Activated CD8-positive, alpha-beta memory T cell treated with anti-CD3 and anti-CD28 coated beads for 48 hours (primary cell): ENCODE data around the gene DHRS13.
A peak's percentile ranks its signal among the peaks of the same experiment; 100 is the strongest.

Source experiments
- DNase-seq, 3 experiments: peaks; one replicate each; pipeline ENCODE4 v3.0.0-alpha.2; 2020; ENCODE audit warnings: low read depth in 2 of 3, low spot score in 2 of 3

Gene DHRS13, protein sequence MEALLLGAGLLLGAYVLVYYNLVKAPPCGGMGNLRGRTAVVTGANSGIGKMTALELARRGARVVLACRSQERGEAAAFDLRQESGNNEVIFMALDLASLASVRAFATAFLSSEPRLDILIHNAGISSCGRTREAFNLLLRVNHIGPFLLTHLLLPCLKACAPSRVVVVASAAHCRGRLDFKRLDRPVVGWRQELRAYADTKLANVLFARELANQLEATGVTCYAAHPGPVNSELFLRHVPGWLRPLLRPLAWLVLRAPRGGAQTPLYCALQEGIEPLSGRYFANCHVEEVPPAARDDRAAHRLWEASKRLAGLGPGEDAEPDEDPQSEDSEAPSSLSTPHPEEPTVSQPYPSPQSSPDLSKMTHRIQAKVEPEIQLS

DNA sequence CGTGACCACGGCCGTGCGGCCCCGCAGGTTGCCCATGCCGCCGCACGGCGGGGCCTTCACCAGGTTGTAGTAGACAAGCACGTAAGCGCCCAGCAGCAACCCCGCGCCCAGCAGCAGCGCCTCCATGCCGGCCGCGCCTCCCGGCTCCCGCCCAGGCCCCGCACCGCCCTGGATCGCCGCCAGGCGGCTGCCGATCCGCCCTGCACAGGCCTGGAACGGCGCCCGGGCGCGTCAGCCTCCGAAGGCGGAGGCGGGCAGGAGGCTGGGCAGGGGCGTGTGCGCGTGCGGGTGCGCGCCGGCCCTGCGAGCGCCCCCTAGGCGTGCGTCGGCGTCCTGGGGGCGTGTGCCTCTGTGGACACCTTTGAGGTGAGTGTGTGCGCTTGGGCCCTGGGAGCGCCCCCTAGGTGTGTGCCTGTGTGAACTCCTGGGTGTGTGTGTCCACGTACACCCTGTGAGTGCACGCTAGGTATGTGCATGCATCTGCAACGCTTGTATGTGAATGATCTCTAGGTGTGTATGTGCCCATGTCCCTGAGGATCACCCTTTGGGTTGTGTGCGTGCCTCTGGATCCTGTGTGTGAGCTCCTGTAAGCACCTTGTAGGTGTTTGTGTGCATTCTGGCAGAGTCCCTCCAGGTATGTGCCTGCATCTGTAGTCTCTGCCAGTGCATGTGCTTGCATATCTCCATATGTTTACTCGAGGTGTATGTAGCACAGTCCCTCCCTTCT lies at the start of gene DHRS13:
Gene DHRS13 (minus strand): TSS at position 261 of the 727 bp plus-strand sequence. CDS start 135 bp downstream, at position 126.
- DNase-seq = peak; percentile 81 to 94 (median 82)

DNA sequence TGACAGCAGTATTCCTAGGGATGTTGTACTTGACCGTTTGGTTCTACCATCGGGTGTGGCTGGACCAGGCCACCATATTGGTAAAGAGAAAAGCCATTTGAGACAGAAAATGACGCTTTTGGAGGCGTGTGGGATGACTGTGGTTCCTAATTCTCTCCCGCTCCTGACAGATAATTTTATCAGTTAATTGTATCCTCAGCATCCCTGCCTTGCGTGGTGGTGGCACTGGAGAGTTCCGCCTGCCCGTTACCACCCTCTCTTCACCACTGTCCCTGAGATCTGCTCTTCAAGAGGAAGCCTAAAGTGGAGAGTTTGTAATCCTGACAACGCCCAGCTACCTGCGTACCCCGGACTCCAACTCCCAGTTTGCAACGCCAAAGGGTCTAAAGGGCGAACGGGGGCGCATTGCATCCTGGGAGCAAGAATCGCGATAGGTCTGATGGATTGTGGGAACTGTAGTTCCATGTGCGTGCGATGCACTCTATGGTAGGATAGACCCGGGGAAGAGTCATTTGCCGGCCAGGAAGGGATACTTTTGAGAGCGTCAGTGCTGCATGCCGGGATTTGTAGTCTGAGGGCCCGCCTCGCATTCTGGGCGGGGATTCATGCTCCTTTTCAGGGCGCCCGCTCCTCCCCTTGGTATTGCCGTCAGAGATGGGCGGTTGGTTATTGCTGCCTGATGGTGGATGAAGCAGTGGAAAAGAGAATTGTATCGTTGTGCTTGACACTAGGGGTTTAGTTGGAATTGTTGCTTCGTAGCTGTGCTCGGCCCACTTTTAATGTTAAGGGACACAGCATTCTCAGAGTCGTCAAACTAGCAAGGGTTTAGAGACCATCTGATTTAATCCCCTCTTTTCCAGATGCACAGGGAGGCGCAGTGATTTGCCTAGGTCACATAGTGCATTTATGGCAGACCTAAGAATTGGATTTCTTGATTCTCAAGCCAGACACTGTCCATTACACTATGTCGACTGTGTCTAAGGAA lies 49.4 kb upstream of the DHRS13 start:
- DNase-seq = peak; percentile 62 to 79 (median 75)

DNA sequence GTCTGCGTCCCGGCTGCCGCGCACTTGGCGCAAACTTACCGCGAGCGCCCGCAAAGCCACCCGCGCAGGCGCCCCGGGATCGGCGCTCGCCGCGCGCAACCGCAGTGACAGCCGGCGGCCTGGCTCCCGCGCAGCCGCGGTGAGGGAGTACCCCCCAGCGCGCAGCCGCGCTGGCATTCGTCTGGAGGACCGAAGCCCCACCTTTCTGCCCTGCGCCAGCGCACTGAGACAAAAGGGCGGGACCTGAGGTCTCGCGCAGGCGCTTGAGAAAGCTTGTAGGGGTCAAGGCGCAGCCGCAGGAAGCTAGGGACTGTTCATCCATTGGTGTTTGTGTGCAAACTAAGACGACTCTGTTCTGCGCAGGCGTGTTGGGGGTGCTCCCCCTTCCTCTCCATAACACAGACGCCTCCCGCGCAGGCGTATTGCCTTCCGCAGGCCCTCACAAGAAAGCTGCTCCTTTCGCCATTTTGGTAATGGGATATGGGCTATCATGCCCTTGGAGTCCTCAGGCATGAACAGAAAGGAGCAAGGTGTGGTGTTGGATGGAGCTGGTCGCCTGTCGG lies 48.6 kb upstream of the DHRS13 start, which contains the start of gene PHF12:
Gene PHF12 (minus strand): TSS at position 91 of the 563 bp plus-strand sequence. CDS start 558 bp downstream, outside the sequence.
- peak; percentile 79 to 100 (median 98) for DNase-seq

DNA sequence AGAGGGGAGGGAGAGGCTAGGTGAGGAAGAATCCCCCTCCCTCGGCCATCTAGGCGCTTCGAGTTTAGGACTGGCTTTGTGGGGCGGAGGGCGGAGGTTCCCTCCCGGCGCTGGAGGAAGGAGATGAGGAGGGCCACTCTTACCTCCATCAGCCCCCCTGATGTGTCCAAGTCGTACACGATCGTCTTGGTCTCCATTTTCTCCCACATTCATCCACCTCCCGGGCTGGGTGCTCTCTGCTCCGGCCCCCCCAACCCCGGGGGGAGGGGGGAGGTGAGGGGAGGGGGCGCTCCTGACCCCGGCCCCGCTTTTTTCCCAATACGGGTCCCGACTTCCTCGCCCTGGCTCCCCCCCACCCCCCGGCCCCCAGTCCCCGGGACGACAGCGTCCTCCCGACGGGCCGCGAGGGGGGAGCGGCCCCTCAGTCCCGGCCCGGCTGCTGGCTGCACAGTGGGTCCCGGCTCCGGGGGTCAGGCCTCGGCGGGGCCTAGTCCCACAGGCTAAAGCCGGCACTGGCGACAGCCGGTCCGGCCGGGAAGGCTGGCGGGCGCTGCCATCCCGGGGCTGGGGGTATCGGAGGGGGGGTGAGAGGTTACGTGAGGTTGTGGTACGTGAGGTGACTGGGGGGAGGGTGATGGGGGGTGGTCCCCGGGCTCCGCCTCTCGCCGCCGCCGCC lies 48.0 kb upstream of the DHRS13 start:
- no peak for DNase-seq

DNA sequence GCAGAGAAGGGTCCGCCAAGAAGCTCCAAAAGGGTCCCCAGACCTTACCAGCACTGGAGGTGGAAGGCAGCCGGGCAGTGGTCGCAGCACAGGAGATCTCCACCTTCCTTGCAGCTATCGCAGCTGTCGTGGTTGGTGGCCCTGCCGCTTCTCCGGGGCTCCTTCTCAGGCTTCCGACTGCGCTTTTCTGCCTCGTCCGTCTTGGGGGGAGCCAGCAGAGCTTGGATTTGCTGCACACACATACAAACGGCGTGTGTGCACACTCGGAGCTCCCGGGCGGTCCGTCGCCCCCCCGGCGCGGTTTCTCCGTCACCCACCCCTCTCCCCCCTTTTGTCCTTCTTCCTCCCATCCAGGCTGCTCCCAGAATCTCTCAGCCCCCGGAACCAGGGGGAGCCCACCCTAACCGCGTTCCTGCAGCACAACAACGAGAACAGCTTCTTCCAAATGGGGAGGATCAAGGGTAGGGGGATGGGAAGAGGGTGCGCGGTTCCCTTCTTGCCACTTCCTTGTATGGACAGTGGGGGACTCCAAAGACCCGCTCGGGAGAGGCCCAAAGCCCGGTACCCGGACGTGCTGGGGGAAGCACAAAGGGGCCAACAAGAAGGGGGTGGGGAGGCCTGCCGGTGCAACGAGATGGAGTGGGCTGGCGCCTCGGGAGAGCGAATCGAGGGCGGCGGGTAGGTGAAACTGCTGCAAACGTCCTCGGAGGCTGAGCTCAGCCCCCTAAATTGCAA lies 47.3 kb upstream of the DHRS13 start:
- peak; percentile 32 to 39 (median 33) for DNase-seq

DNA sequence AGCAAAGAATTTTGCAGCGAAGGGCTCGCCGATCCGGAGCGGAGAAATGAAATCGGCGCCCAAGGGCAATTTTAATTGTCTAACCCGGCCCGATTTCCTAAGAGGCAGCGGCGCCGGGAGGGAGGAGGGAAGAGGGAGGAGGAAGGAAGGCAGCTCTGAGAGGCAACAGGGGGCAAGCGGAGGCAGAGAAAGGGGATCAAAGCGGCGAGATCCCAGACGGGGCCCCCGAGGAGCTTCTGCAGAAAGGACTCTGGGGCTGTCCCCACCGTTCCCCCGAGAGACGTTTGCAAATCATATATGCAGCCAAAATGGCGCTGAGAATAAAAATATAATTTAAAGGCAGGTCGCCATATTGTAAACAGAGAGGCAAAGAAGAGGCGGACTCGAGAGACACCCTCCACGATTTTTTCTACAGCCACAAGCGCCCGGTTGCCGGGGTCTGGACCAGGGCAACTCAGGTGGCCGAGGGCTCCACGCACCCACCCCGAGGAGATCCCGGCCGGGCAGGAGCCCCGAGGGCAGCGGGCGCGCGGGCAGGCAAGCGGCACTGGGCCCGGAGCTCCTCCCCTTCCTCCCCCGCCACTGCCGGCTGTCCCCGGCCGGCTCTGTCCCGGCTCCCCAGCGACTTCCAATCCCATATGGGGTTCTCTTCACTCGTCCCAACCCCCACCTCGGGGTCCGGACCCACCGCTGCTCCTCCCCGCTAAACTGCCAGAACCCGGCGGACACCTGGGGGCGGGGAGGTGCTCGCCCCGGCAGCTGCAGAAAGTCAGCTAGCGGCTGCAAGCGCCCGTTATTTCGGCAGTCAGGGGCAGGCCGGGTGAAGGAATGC lies 46.5 kb upstream of the DHRS13 start:
- DNase-seq = peak; percentile 31 to 59 (median 37)

DNA sequence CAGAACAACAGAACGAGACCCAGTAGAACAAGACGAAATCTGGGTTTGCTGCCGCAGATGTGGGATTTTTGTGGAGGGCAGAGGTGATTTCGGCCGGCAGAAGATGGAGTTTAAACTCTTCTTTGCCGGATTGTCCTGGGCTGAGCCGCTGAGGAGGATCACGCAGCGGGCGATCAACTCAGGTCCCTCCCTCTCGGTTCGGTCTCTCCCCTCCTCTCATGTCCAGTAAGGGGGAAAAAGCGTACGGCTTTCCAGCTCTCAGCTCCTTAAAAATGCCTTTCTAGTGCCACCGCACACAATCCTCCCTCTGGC lies 46.0 kb upstream of the DHRS13 start:
- no peak for DNase-seq

DNA sequence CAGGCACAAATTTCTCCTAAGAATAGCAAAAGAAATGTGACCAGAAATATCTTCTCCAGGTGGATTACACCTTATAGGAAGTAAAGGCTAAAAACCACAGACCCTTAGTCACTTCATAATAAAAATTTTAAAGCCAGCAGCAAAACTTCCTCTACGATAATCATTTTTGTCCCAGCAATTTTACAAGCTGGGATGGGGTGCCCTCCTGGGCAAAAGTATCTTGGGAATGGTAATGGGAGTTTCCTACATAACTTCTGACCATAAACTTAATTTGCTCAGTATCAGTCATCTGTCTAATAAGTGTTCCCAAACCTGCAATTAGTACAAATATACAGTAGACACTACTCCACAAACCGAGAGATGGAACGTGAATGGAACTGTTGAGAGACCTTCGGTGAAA lies 45.5 kb upstream of the DHRS13 start:
- DNase-seq = no peak

DNA sequence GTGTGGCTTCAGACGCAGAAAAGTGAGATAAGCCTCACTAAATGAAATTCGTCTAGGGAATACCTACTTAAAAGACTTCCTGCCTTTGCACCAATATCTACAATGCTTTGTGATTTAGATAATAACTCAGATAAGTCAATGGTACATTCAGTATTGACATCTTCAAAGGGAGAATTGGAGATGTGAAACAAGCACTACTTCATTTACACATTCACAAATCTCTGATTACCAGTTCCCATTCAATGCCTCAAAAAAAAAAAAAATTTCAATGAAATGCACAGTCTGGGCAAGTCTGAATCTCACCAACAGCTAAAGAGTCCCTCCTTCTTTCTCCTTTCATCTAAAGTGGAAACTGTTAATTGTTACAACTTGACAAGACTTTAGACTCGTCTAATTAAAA lies 44.8 kb upstream of the DHRS13 start:
- no peak for DNase-seq

DNA sequence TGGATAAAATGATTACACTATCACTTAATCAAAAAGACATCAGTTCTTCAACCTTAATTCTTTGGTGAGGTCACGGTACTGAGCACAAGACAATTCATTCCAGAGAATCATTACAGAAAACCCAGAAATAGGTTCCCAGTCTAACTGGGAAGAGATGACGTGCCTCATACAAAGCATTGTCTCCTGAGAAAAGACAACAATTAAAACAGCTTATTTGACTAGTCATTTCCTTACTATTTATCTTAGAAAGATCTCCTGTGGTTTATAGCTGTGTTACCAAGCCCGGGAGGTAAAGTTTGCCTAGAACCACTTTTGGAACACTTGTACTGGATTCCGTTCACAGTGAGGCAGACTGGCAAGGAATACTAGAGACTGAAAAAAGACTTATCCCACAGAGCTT lies 43.4 kb upstream of the DHRS13 start:
- no peak for DNase-seq

DNA sequence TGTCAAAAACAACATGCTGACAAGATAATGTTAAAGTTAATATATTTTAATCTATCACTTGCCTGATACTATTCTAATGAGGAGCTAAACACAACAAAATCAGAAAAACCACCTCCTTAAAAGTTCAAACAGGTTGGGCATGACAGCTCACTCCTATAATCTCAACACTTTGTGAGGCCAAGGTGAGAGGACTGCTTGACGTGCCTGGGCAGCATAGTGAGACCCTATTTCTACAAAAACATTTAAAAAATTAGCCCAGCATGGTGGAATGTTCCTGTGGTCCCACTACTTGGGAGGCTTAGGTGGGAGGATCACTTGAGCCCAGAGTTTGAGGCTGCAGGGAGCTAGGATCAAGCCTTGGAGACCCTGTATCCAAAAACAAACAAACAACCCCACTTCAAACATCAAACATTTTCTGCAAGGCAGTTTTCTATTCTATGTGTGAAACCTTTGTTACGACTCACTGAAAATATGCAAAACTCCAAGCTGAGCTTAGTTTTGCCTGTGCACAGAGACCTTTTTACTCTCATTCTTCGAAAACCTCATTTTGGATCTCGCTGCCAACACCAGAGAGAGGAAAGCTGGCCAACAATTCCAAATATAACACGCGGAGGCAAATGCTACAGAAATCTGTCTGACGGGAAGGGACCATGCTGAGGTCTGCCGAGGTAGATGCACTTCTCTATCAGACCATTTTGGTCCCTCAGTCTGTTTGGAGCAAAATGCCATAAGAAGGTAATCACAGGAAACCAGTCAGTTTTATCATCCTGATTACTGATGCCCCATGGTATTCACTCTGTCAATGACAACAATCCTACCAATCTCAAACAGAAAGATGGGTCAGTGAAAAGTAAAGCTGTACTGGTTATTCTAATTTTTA lies 42.2 kb upstream of the DHRS13 start:
- no peak for DNase-seq

DNA sequence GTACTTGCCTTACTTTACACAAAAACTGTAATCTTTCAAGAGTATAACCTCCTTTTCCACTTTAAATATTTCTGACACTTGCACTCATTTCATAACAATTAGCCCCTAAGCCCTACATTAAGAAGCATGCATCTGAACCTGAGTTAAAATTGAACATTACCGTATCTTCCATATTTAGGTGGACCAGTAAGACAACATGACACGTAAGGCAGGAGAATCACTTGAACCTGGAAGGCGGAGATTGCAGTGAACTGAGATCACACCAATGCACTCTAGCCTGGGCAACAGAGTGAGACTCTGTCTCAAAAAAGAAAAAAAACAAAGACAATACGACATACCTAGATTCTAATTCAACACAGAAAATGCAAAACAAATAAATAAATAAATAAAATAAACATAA lies 41.5 kb upstream of the DHRS13 start:
- DNase-seq = no peak

DNA sequence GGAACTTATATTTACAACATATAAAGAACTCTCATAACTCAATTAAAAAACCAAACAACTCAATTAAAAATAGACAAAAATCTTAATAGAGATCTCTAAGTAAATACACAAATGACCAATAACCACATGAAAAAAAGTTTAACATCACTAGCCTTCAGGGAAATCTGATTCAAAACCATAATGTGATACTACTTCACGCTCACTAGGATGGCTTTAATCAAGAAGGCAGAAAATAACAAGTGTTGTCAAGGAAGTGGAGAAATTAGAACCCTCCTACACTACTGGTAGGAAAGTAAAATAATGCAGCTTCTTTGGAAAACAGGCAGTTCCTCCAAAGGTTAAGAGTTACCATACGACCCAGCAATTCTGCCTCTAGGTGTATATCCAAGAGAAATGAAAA lies 40.0 kb upstream of the DHRS13 start:
- DNase-seq = no peak

DNA sequence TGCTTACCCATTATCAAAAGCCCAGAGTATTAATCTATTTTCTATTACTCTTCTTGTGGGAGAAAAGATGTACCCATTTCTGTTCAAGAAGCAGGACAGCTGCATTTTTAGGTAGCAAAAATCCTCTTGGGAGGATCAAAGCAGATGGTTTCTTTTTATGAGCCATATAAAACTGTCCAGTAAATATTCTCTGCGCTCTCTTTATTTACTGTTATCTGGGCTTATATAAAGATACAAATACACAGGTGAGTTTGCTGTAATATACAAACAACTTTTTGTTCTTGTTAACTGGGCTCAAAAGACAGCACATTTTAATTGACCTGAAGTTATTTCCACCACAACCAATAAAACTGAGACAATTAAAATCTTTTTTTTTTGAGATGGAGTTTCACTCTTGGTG lies 38.4 kb upstream of the DHRS13 start:
- no peak for DNase-seq

DNA sequence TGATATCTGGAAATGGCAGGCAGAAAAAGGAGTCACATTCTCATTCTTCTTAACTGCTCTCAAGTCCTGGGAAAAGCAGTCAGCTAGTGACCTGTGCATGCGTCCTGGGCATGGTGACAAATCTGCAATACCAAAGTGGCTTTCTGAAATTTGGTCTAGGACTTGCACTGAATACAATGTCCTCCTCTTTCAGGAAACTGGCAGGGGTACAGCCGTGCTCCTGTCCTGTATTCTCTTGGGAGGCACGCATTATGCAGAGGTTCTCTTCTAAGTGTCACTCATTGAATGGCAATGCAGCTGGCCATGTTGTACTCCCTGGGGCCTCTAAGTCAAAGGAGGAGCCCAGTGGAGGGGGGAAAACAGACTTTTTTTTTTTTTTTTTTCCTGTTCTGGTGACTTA lies 37.8 kb upstream of the DHRS13 start:
- DNase-seq = no peak

DNA sequence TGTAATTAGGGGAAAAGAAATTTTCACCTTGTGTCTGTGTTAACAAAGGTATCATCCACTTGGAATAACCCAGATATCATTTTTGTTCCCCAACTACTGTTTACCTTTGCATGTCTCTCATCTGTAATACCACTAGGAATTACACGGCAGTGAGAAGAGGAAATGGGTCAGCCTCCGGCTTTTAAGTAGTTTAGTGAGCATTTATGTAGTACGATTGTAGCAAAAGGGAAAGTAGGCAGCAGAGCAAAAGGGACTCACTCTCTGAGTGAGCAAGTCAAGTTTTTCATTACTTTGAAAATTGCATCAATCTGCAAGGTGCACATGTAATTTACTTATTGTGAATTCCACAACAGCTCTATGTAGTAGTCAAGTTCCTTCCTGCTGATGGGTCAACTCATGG lies 37.3 kb upstream of the DHRS13 start:
- DNase-seq = no peak

DNA sequence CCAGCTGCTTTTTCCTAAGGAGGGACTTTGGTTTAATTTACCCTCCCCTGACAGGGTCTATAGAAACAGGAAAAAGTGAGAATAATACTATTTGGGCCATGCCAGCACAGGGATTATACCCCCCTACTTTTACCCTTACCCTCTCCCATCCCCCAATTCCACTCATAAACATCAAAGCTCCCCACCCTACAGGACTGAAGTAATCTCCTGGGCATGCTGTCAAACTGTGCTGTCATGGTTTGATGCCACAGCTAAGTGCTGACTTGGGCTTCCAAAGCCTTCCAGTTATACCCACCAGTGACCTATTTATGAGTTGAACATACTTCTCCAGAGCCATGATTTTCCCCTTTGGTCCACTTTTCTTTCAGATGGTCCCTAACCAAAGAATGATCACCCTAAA lies 35.7 kb upstream of the DHRS13 start:
- no peak for DNase-seq
